PC-3 (cell line): ENCODE data around the gene VWC2L. TPM values are rescaled to one million over a fixed set of nuclear protein-coding genes. Genes with fewer than 3 reads are reported as not detected.

Experiments used
- ATAC-seq: fragments of 200-7000 bp; cut with Tn5 transposase; 2 replicates; pipeline ENCODE4 v1.9.1; 2020; ENCODE audit warnings: mild to moderate bottlenecking, moderate library complexity
- BruUV-seq: library from RNA; stranded (reverse); fragments of 400-500 nt; replicated peaks from 2 replicates; lab custom pipeline; 2021; lab: Mats Ljungman, UMichigan
- CTCF ChIA-PET: fragments of 300-600 bp; sonication (Branson Sonifier 250); formaldehyde crosslinking; loops from one replicate; lab custom pipeline; 2022; ENCODE audit warnings: antibody characterized with exemption; lab: Charles Lee
- POLR2A ChIA-PET: fragments of 300-600 bp; sonication (Branson Sonifier 250); formaldehyde crosslinking; loops from one replicate; lab custom pipeline; 2022; ENCODE audit warnings: antibody characterized with exemption; ENCODE audit not compliant: unreplicated experiment; lab: Charles Lee
- DNase-seq: peaks from one replicate; pipeline ENCODE4 v3.0.0-alpha.2; 2015
- H2AFZ ChIP-seq: fragments of 300-600 bp; sonication (generic); 2 replicates; pipeline ENCODE4 v1.6.0; 2016; ENCODE audit warnings: antibody characterized with exemption, low read length
- H3F3A ChIP-seq: fragments of 300-600 bp; sonication (generic); one replicate; pipeline ENCODE4 v1.6.0; 2017; ENCODE audit warnings: antibody characterized with exemption, low read length, control low read depth, mild to moderate bottlenecking; ENCODE audit not compliant: unreplicated experiment
- H3K27ac ChIP-seq: fragments of 300-600 bp; sonication (generic); 2 replicates; pipeline ENCODE4 v1.5.1; 2016; ENCODE audit warnings: mild to moderate bottlenecking, low read length
- H3K27me3 ChIP-seq: fragments of 300-600 bp; sonication (generic); 2 replicates; pipeline ENCODE4 v1.6.1; 2016; ENCODE audit warnings: low read length, mixed read lengths
- H3K36me3 ChIP-seq: fragments of 300-600 bp; sonication (generic); 2 replicates; pipeline ENCODE4 v1.6.1; 2016; ENCODE audit warnings: low read depth, mixed run types, low read length, mixed read lengths
- H3K4me1 ChIP-seq: fragments of 300-600 bp; sonication (generic); 2 replicates; pipeline ENCODE4 v1.5.1; 2016; ENCODE audit warnings: low read length; ENCODE audit not compliant: insufficient read depth
- H3K4me2 ChIP-seq: fragments of 300-600 bp; sonication (generic); 2 replicates; pipeline ENCODE4 v1.6.0; 2016; ENCODE audit warnings: low read length
- H3K4me3 ChIP-seq: fragments of 300-600 bp; sonication (generic); 2 replicates; pipeline ENCODE4 v1.5.1; 2016; ENCODE audit warnings: mild to moderate bottlenecking, low read length, mixed read lengths
- H3K79me2 ChIP-seq: fragments of 300-600 bp; sonication (generic); 2 replicates; pipeline ENCODE4 v1.6.1; 2017; ENCODE audit warnings: low read length, mixed read lengths
- H3K9ac ChIP-seq: fragments of 300-600 bp; sonication (generic); 2 replicates; pipeline ENCODE4 v1.6.0; 2016; ENCODE audit warnings: mild to moderate bottlenecking, low read length
- H3K9me2 ChIP-seq: fragments of 300-600 bp; sonication (generic); replicated peaks from 2 replicates; pipeline ENCODE4 v1.6.1; 2016; ENCODE audit warnings: mixed run types, low read length, mixed read lengths
- H3K9me3 ChIP-seq: fragments of 300-600 bp; sonication (generic); 2 replicates; pipeline ENCODE4 v1.6.1; 2016; ENCODE audit warnings: low read length, mixed read lengths
- H4K20me1 ChIP-seq: fragments of 300-600 bp; sonication (generic); 2 replicates; pipeline ENCODE4 v1.6.1; 2016; ENCODE audit warnings: low read length, mixed read lengths
- EZH2 ChIP-seq: fragments of 300-600 bp; sonication (generic); IDR thresholded peaks from one replicate; pipeline ENCODE4 v1.6.1; 2017; ENCODE audit warnings: antibody characterized with exemption, mild to moderate bottlenecking, low read length; ENCODE audit not compliant: unreplicated experiment
- EZH2phosphoT487 ChIP-seq: fragments of 300-600 bp; sonication (generic); IDR thresholded peaks from 2 replicates; pipeline ENCODE4 v1.6.1; 2018; ENCODE audit warnings: mild to moderate bottlenecking, antibody characterized with exemption, low read length, borderline replicate concordance
- intact Hi-C: fragments of 100-400 bp; cut with micrococcal nuclease; formaldehyde crosslinking; loops from 2 replicates; pipeline ENCODE4 v1.9.0; 2023
- total RNA-seq: library from RNA; depleted of rRNA; stranded (reverse); fragments of >200 nt; gene quantifications from 2 replicates; pipeline ENCODE4 v1.2.3, GENCODE V29; 2014
- TF ChIP-seq, protein P1 (sequence below): fragments of 300-600 bp; sonication (generic); conservative IDR thresholded peaks from 2 replicates; pipeline ENCODE4 v1.5.1; 2017; ENCODE audit warnings: antibody characterized with exemption, low read depth, mild to moderate bottlenecking, low read length

VWC2L gene
- total RNA-seq, 1 experiment from 2014 or later: not detected

GRCh38 chr2:214484701-214485100 is 73.8 kb downstream of the VWC2L start:
- Histone ChIP-seq H2AFZ (no peak overlapping the region), H3K4me2 (no peak overlapping the region), H3K4me1 (no peaks in the 10 kb centered on the region), H3K79me2 (no peaks in the 10 kb centered on the region), H3K36me3 (no peaks in the 10 kb centered on the region), H3K4me3 (no peak overlapping the region), H3K27me3 (no peaks in the 10 kb centered on the region), H4K20me1 (no peaks in the 10 kb centered on the region), H3K9ac (no peak overlapping the region), H3F3A (no peaks in the 10 kb centered on the region), H3K27ac (no peak overlapping the region), H3K9me3 (no peaks in the 10 kb centered on the region), H3K9me2 (no peaks in the 10 kb centered on the region)
- ATAC-seq (no peak), DNase-seq (no peak)
- no TSS peak for BruUV-seq
- POLR2A ChIA-PET: interaction anchor here (0.6 kb wide), 1 partner anchor 160 kb away, joined by 3 read pairs; no protein-coding TSS in a partner anchor
- intact Hi-C loops: no loop called here
- CTCF ChIA-PET: no interaction called here
- TF ChIP-seq EZH2: no peak
- no peak for TF ChIP-seq EZH2phosphoT487
- TF ChIP-seq, protein P1, sequence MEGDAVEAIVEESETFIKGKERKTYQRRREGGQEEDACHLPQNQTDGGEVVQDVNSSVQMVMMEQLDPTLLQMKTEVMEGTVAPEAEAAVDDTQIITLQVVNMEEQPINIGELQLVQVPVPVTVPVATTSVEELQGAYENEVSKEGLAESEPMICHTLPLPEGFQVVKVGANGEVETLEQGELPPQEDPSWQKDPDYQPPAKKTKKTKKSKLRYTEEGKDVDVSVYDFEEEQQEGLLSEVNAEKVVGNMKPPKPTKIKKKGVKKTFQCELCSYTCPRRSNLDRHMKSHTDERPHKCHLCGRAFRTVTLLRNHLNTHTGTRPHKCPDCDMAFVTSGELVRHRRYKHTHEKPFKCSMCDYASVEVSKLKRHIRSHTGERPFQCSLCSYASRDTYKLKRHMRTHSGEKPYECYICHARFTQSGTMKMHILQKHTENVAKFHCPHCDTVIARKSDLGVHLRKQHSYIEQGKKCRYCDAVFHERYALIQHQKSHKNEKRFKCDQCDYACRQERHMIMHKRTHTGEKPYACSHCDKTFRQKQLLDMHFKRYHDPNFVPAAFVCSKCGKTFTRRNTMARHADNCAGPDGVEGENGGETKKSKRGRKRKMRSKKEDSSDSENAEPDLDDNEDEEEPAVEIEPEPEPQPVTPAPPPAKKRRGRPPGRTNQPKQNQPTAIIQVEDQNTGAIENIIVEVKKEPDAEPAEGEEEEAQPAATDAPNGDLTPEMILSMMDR: no peak

DNA sequence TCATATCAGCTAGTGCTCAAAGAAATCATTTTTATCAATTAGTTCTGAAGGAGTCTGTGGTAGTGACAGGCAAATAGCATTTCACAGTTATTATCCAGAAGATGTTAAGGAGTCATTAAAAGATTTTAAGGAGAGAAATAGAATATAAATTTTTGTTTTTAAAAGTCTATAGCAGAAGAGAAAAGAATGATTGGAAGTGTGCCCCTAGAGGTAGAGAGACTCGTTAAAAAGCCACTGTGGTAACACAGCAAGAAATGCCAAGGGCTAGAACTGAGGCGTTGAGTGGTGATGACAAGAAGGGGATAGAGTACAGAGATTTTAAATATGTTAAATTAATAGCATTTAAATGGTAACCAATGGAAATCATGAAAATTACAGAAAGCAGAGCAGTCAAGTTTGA is 78.3 kb downstream of the VWC2L start:
- H3K79me2 ChIP-seq: no peaks in the 10 kb centered on the region
- H3K9me3 ChIP-seq: no peaks in the 10 kb centered on the region
- TF ChIP-seq, protein P1: peak; percentile 34; the same call in 1 of the 2 replicates
- TF ChIP-seq EZH2: no peak
- H2AFZ ChIP-seq: no peak overlapping the region
- intact Hi-C loops: no loop called here
- no peaks in the 10 kb centered on the region for H3K4me1 ChIP-seq
- no peaks in the 10 kb centered on the region for H3K36me3 ChIP-seq
- no peaks in the 10 kb centered on the region for H3K9me2 ChIP-seq
- no peak overlapping the region for H3K4me3 ChIP-seq
- no peak for ATAC-seq
- no TSS peak for BruUV-seq
- no peak overlapping the region for H3K9ac ChIP-seq
- DNase-seq: no peak
- no peaks in the 10 kb centered on the region for H3F3A ChIP-seq
- CTCF ChIA-PET: no interaction called here
- H3K27ac ChIP-seq: no peak overlapping the region
- POLR2A ChIA-PET: no interaction called here
- H4K20me1 ChIP-seq: no peaks in the 10 kb centered on the region
- H3K27me3 ChIP-seq: no peaks in the 10 kb centered on the region
- H3K4me2 ChIP-seq: no peak overlapping the region

DNA sequence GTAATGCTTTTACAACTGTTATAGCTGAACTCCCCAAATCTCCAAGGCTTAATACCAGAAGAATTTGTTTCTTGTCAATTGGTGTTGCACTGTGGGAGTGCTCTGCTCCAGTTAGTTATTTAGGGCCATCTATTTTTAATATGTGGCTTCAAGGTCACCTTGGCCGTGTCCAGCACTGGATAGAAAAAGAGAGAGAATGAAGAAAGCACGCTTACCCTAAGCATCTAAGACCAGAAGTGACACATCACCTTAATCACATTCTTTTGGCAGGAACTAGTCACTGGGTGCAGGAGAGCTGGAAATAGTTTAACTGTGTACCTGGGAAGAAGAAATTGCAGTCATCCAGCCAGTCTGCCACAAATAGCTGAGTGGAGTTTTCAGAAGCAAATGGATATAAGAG is 78.8 kb downstream of the VWC2L start:
- H3K27ac ChIP-seq: no peak overlapping the region
- ATAC-seq (no peak; the same call in 1 of the 2 replicates), DNase-seq (peak; percentile 19)
- no peak overlapping the region for H3K4me3 ChIP-seq
- H3K9me3 ChIP-seq: no peaks in the 10 kb centered on the region
- H2AFZ ChIP-seq: no peak overlapping the region
- H3K36me3 ChIP-seq: no peaks in the 10 kb centered on the region
- ChIA-PET CTCF (no interaction called here), POLR2A (no interaction called here)
- no TSS peak for BruUV-seq
- TF ChIP-seq EZH2 (no peak), EZH2phosphoT487 (no peak)
- TF ChIP-seq, protein P1: no peak
- H3K9me2 ChIP-seq: no peaks in the 10 kb centered on the region
- H3K4me2 ChIP-seq: no peak overlapping the region
- no peaks in the 10 kb centered on the region for H4K20me1 ChIP-seq
- no peaks in the 10 kb centered on the region for H3K27me3 ChIP-seq
- no peak overlapping the region for H3K9ac ChIP-seq
- no peaks in the 10 kb centered on the region for H3F3A ChIP-seq
- intact Hi-C loops: no loop called here
- H3K4me1 ChIP-seq: no peaks in the 10 kb centered on the region
- H3K79me2 ChIP-seq: no peaks in the 10 kb centered on the region
